VCaP (cell line): ENCODE data around the gene EDARADD.
A peak's percentile ranks its signal among the peaks of the same experiment; 100 is the strongest.
"Not testable (repeated sequence)": the region's sequence is repeated elsewhere in the genome, so short reads cannot be mapped to it uniquely, and the experiment has no call there.

ENCODE experiments used
- H3K27ac ChIP-seq: fragments of 450-650 bp; 2 replicates; pipeline ENCODE4 v1.5.1; 2017
- CTCF ChIP-seq: fragments of 450-650 bp; conservative IDR thresholded peaks from 2 replicates; pipeline ENCODE4 v1.5.1; 2017; ENCODE audit warnings: mild to moderate bottlenecking, moderate library complexity

The EDARADD gene

DNA sequence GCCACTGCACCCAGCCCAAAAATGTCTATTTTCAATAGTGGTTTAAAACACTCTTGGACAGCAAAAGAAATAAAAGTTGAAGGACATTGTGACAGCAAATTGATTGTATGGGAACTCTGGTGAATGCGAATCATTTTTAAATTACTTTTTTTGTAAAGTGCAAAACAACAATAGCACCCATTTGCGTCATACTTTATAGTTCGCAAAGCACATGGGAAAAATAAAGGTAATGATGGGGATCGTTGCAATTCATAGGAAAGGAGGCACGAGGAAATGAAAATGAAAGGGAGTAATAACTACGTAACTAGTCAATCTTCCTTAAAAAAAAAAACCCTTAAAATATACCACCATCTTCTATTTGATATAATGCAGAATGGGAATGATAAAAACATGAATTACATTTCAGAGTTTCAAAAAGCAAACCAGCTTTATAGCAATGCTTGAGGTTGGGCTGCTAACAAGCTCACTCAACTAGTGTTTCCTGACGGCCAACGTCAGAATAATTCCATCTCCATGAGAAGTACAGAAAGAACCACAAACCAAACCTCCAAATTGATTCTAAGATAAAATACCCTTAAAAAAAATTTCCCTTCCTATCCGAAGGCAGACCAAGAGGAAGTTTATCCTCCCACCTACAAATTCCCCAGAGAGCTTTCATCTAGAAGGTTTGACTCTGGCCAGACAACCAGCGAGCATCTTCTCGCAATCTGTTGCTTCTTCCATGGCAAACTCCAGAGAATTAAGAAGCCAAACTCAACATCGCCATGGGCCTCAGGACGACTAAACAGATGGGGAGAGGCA lies at the start of gene EDARADD:
EDARADD (plus strand) TSS at position 606 of the 801 bp plus-strand sequence; CDS start at position 765, 159 bp downstream.
- no peak for TF ChIP-seq CTCF
- peak within 1 kb of the TSS; percentile 91 for H3K27ac ChIP-seq

DNA sequence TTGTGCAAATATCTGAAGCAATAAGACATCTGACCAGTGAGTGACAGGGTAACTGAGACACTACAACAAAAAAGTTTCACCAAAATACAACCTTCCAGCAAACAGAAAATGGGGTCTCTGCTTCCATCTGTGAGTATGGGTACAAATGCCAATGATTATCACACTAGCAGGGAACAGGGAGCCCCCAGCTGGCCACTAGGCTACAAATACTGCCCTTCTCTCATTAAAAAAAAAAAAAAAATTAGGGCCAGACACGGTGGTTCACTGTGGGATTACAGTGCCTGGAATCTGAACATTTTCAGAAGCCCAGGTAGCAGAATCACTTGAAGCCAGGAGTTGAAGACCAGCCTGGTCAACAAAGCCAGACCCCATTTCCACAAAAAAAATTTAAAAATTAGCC lies 48.4 kb upstream of the EDARADD start:
- peak; percentile 43 for TF ChIP-seq CTCF
- no peak overlapping the region for H3K27ac ChIP-seq

DNA sequence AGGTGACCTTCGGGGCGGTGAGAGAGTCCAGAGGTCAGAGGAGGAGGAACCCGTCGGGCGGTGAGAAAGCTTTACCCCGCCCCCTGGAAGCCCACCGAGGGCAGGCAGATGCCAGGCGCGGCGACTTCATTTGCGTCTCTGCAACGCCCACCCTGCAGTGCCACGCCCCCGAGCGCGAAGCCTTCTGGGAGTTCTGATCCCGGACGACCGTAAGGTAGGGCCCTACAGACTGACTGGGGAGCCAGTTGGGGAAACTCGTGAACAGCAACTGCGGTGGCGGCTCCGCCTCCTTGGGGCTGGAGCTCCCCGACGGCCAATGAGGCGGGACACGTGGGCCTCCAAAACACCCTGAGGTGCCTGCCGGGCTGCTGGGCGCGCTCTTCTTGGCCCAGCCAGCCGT lies 46.0 kb upstream of the EDARADD start:
- no peak for TF ChIP-seq CTCF
- H3K27ac ChIP-seq = no peak overlapping the region

GRCh38 chr1:236350308-236350707 lies 43.8 kb upstream of the EDARADD start:
- 0 out of 2 replicates have a peak overlapping the region, but pooled peaks have one; percentile 26 for H3K27ac ChIP-seq

GRCh38 chr1:236351875-236352573 lies 42.1 kb upstream of the EDARADD start:
- TF ChIP-seq CTCF = no peak
- no peak overlapping the region for H3K27ac ChIP-seq

More at GRCh38 chr1:236350308-236350707, 43.8 kb upstream of the EDARADD start:
- TF ChIP-seq CTCF = no peak

GRCh38 chr1:236352747-236353146 lies 41.3 kb upstream of the EDARADD start:
- not testable (repeated sequence) for H3K27ac ChIP-seq

GRCh38 chr1:236353813-236354212 lies 40.3 kb upstream of the EDARADD start:
- no peak for TF ChIP-seq CTCF
- no peak overlapping the region for H3K27ac ChIP-seq
